ENCODE measurements around the gene CDH26. TPM values are rescaled to one million over a fixed set of nuclear protein-coding genes. Genes with fewer than 3 reads are reported as not detected.

The CDH26 gene
- total and polyA plus RNA-seq, 2 donors (not counting 3 experiments of a cell fraction or from before 2014, with no cell fraction given): 0.01 TPM; not detected in 1

GRCh38 chr20:59971428-59971827 is 13.2 kb downstream of the CDH26 start:
- H3K4me1 ChIP-seq (ENCODE audit: control insufficient read depth, extremely low read depth, insufficient read depth, low read length): no peaks in the 10 kb centered on the region
- H4K20me1 ChIP-seq (replicated peaks; ENCODE audit: control insufficient read depth, extremely low read depth, insufficient read depth, low read length): no peaks in the 10 kb centered on the region
- FAIRE-seq (no peak), DNase-seq (ENCODE audit: low read depth, low spot score) (no peak)
- H3K9me3 ChIP-seq (replicated peaks; ENCODE audit: control insufficient read depth, insufficient read depth, low read length): no peaks in the 10 kb centered on the region
- no TSS peak for BruUV-seq (replicated peaks)
- H3K79me2 ChIP-seq (ENCODE audit: control insufficient read depth, insufficient read depth, low read length): no peaks in the 10 kb centered on the region
- H2AFZ ChIP-seq (ENCODE audit: low read depth, low read length): no peak overlapping the region
- no peaks in the 10 kb centered on the region for H3K36me3 ChIP-seq (ENCODE audit: control insufficient read depth in 2 of 2, extremely low read depth in 1 of 2, insufficient read depth in 2 of 2, low read length in 2 of 2)
- ChIA-PET POLR2A (no interaction called here), CTCF (no interaction called here)
- dilution Hi-C loops (cut with MboI; ENCODE audit: extremely low pct_ligation_motif_present, low sequenced_read_pairs) (no loop called here), intact Hi-C loops (cut with micrococcal nuclease) (no loop called here)
- no peak overlapping the region for H3K4me3 ChIP-seq (replicated peaks in 1 of 3; ENCODE audit: insufficient read depth in 1 of 3, low read depth in 1 of 3, low read length in 3 of 3)
- TF ChIP-seq EZH2 (IDR thresholded peaks at IDR 0.05; ENCODE audit: borderline replicate concordance, low read depth, low read length, severe bottlenecking) (no peak), POLR2AphosphoS5 (IDR thresholded peaks at IDR 0.05; ENCODE audit: insufficient read depth, low read depth, low read length) (no peak), POLR2A (IDR thresholded peaks at IDR 0.05; ENCODE audit: low read depth, low read length) (no peak), MAX (IDR thresholded peaks at IDR 0.05; ENCODE audit: insufficient read depth, insufficient read length) (no peak), JUN (IDR thresholded peaks at IDR 0.05; ENCODE audit: borderline replicate concordance, insufficient read depth, insufficient read length, low read depth) (no peak), GATA2 (IDR thresholded peaks at IDR 0.05; ENCODE audit: insufficient read depth, insufficient read length, low read depth, low read length) (no peak), FOS (IDR thresholded peaks at IDR 0.05; ENCODE audit: borderline replicate concordance, insufficient read depth, low read length) (no peak), CTCF (IDR thresholded peaks at IDR 0.05; ENCODE audit: extremely low read depth in 1 of 2, insufficient read depth in 1 of 2, low read depth in 1 of 2, low read length in 2 of 2) (no peak), MYC (IDR thresholded peaks at IDR 0.05; ENCODE audit: low read depth, low read length) (no peak)
- no peak overlapping the region for H3K27ac ChIP-seq (ENCODE audit: insufficient read depth, low read depth, low read length)
- no peak overlapping the region for H3K9ac ChIP-seq (replicated peaks; ENCODE audit: extremely low read depth, insufficient read depth, low read length)
- H3K27me3 ChIP-seq (ENCODE audit: control insufficient read depth in 2 of 2, insufficient read depth in 2 of 2, low read length in 2 of 2): no peaks in the 10 kb centered on the region
- H3K4me2 ChIP-seq (ENCODE audit: insufficient read depth, low read length): no peak overlapping the region
- no peaks in the 10 kb centered on the region for H3K9me1 ChIP-seq (replicated peaks; ENCODE audit: control insufficient read depth, extremely low read depth, insufficient read depth, low read length)

All from endothelial cell of umbilical vein (primary cell).